NCI-H2227 (cell line): ENCODE results near the gene ADAMTSL1.

Source experiments
- DNase-seq: peaks from one replicate; lab custom pipeline; 2025; ENCODE audit not compliant: unreplicated experiment; lab: John Stamatoyannopoulos, UW

The ADAMTSL1 gene

GRCh38 chr9:18554244-18554643, 80.3 kb downstream of the ADAMTSL1 start:
- DNase-seq = no peak

- no peak for DNase-seq
Measured at GRCh38 chr9:18555105-18555883, 81.3 kb downstream of the ADAMTSL1 start.

- no peak for DNase-seq
Measured at GRCh38 chr9:18564018-18564880, 90.3 kb downstream of the ADAMTSL1 start.

GRCh38 chr9:18566121-18566520, 92.2 kb downstream of the ADAMTSL1 start:
- DNase-seq = no peak

GRCh38 chr9:18568973-18569372, 95.0 kb downstream of the ADAMTSL1 start:
- DNase-seq = peak; percentile 36

- no peak for DNase-seq
Measured at GRCh38 chr9:18569941-18570630, 96.1 kb downstream of the ADAMTSL1 start.

GRCh38 chr9:18573021-18573556, 99.1 kb downstream of the ADAMTSL1 start:
- no peak for DNase-seq

- DNase-seq = no peak
Measured at GRCh38 chr9:18575686-18576085, 101.7 kb downstream of the ADAMTSL1 start.

GRCh38 chr9:18579536-18579935, 105.6 kb downstream of the ADAMTSL1 start:
- no peak for DNase-seq

- DNase-seq = no peak
Measured at GRCh38 chr9:18580151-18580550, 106.2 kb downstream of the ADAMTSL1 start.

- no peak for DNase-seq
Measured at GRCh38 chr9:18585996-18586395, 112.0 kb downstream of the ADAMTSL1 start.

GRCh38 chr9:18588002-18588401, 114.0 kb downstream of the ADAMTSL1 start:
- DNase-seq = no peak

- DNase-seq = no peak
Measured at GRCh38 chr9:18591261-18591660, 117.3 kb downstream of the ADAMTSL1 start.

- no peak for DNase-seq
Measured at GRCh38 chr9:18594837-18595236, 120.9 kb downstream of the ADAMTSL1 start.

- DNase-seq = no peak
Measured at GRCh38 chr9:18595597-18595996, 121.6 kb downstream of the ADAMTSL1 start.

- no peak for DNase-seq
Measured at GRCh38 chr9:18596920-18597319, 123.0 kb downstream of the ADAMTSL1 start.

- no peak for DNase-seq
Measured at GRCh38 chr9:18598969-18599368, 125.0 kb downstream of the ADAMTSL1 start.

GRCh38 chr9:18601026-18601425, 127.1 kb downstream of the ADAMTSL1 start:
- DNase-seq = no peak

GRCh38 chr9:18601956-18602355, 128.0 kb downstream of the ADAMTSL1 start:
- DNase-seq = no peak

GRCh38 chr9:18604767-18605730, 131.1 kb downstream of the ADAMTSL1 start:
- no peak for DNase-seq
